ENCODE results near the gene CEP135. TPM values are rescaled to one million over a fixed set of nuclear protein-coding genes. Genes with fewer than 3 reads are reported as not detected.

The CEP135 gene
- total RNA-seq, 1 donor: 10.1 TPM

GRCh38 chr4:56080384-56080783 lies 131.6 kb downstream of the CEP135 start:
- no peaks in the 10 kb centered on the region for H3K9me3 ChIP-seq (ENCODE audit: low read depth, low read length)
- no peaks in the 10 kb centered on the region for H3K79me2 ChIP-seq (ENCODE audit: insufficient read depth, low read length)
- no peak overlapping the region for H3K27ac ChIP-seq (ENCODE audit: low read depth, low read length)
- H3K27me3 ChIP-seq (ENCODE audit: insufficient read depth, low read length): no peaks in the 10 kb centered on the region
- H2AFZ ChIP-seq (ENCODE audit: low read length): no peak overlapping the region
- H3K4me1 ChIP-seq (ENCODE audit: insufficient read depth, low read length): no peaks in the 10 kb centered on the region
- DNase-seq (ENCODE audit: insufficient read length, low spot score, missing footprints): no peak
- H3K4me2 ChIP-seq (ENCODE audit: insufficient read depth, low read length): no peak overlapping the region
- H4K20me1 ChIP-seq (ENCODE audit: insufficient read depth, low read length): no peaks in the 10 kb centered on the region
- H3K4me3 ChIP-seq (ENCODE audit: insufficient read depth, low read length): no peak overlapping the region
- no peaks in the 10 kb centered on the region for H3K36me3 ChIP-seq (ENCODE audit: insufficient read depth, low read length)
- no peak for TF ChIP-seq CTCF (IDR thresholded peaks at IDR 0.05; ENCODE audit: extremely low read depth, low read depth, low read length)

DNA sequence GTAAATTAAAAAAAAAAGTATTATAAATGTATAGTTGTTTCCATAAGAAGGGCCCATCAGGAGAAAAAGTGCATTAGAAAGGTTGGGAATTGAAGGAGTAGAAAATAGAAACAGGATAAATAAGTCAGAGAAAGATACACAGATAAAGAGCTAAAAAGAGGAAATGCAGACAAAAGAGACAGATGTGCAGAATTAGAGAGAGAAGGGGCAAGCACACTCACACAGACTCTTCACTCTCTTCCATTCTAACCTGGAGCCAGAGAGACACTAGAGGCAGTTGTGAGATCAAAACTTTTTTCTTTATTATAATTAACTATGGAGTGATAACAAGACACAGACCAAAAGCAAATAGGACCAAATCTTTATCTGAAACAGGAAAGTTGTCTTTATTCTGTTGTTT lies 134.1 kb downstream of the CEP135 start:
- Histone ChIP-seq H3K4me1 (ENCODE audit: insufficient read depth, low read length) (no peaks in the 10 kb centered on the region), H3K27me3 (ENCODE audit: insufficient read depth, low read length) (no peaks in the 10 kb centered on the region), H2AFZ (ENCODE audit: low read length) (no peak overlapping the region), H3K4me3 (ENCODE audit: insufficient read depth, low read length) (no peak overlapping the region), H3K36me3 (ENCODE audit: insufficient read depth, low read length) (no peaks in the 10 kb centered on the region), H3K9me3 (ENCODE audit: low read depth, low read length) (no peaks in the 10 kb centered on the region), H3K4me2 (ENCODE audit: insufficient read depth, low read length) (no peak overlapping the region), H4K20me1 (ENCODE audit: insufficient read depth, low read length) (no peaks in the 10 kb centered on the region), H3K27ac (ENCODE audit: low read depth, low read length) (no peak overlapping the region), H3K79me2 (ENCODE audit: insufficient read depth, low read length) (no peaks in the 10 kb centered on the region)
- no peak for TF ChIP-seq CTCF (IDR thresholded peaks at IDR 0.05; ENCODE audit: extremely low read depth, low read depth, low read length)
- no peak for DNase-seq (ENCODE audit: insufficient read length, low spot score, missing footprints)

Other genes with a start within 250 kb of the CEP135 start
- not detected in 2 replicates for gene EXOC1L, start 129.2 kb upstream of the CEP135 start, total RNA-seq
- 48.9 and 56.0 TPM in 2 replicates for gene EXOC1, start 95.3 kb upstream of the CEP135 start, total RNA-seq

Data from osteoblast (primary cell).